Measurements from ENCODE around the gene SIRPD.

SIRPD gene

GRCh38 chr20:1494436-1494835 lies 63.1 kb downstream of the SIRPD start:
- DNase-seq (ENCODE audit: low read depth), result no peak

GRCh38 chr20:1493536-1493935 lies 64.0 kb downstream of the SIRPD start:
- DNase-seq (ENCODE audit: low read depth), result no peak

GRCh38 chr20:1491860-1492642 lies 65.5 kb downstream of the SIRPD start:
- DNase-seq (ENCODE audit: low read depth), result no peak

GRCh38 chr20:1491281-1491840 lies 66.1 kb downstream of the SIRPD start, which contains the start of gene SIRPB2:
Gene SIRPB2, minus strand, starts transcription at chr20:1491420. Its CDS starts 61 bp downstream, at chr20:1491359.
- no peak for DNase-seq (ENCODE audit: low read depth)

- no peak for DNase-seq (ENCODE audit: low read depth)
Measured at GRCh38 chr20:1490643-1491195, 66.8 kb downstream of the SIRPD start.

GRCh38 chr20:1489764-1490436 lies 67.6 kb downstream of the SIRPD start:
- DNase-seq (ENCODE audit: low read depth), result no peak

GRCh38 chr20:1489325-1489724 lies 68.2 kb downstream of the SIRPD start:
- DNase-seq (ENCODE audit: low read depth), result no peak

GRCh38 chr20:1486566-1486965 lies 70.9 kb downstream of the SIRPD start:
- DNase-seq (ENCODE audit: low read depth), result no peak

GRCh38 chr20:1484438-1485116 lies 72.9 kb downstream of the SIRPD start:
- DNase-seq (ENCODE audit: low read depth), result no peak
